Breast epithelium (tissue), 3 donors: ENCODE measurements around the gene MPO.

Source experiments
- POLR2A ChIP-seq: fragments of 450-650 bp; IDR thresholded peaks from one replicate; pipeline ENCODE4 v1.6.1; 2016; ENCODE audit warnings: antibody characterized with exemption, mild to moderate bottlenecking, moderate library complexity
- POLR2AphosphoS5 ChIP-seq, 3 donors: sonication (generic); formaldehyde crosslinking; IDR thresholded peaks; one replicate each; pipeline ENCODE4 v1.6.1; 2017; ENCODE audit warnings: antibody characterized with exemption in 3 of 3
- TF ChIP-seq, protein P1 (sequence below), 3 donors: fragments of 450-650 bp; IDR thresholded peaks; one replicate each; pipeline ENCODE4 v1.5.1; 2016 to 2017; ENCODE audit warnings: antibody characterized with exemption in 3 of 3, mild to moderate bottlenecking in 3 of 3, moderate library complexity in 3 of 3

- TF ChIP-seq POLR2A (no peak), POLR2AphosphoS5 (IDR thresholded peaks at IDR 0.05) (no peak)
- TF ChIP-seq, protein P1, sequence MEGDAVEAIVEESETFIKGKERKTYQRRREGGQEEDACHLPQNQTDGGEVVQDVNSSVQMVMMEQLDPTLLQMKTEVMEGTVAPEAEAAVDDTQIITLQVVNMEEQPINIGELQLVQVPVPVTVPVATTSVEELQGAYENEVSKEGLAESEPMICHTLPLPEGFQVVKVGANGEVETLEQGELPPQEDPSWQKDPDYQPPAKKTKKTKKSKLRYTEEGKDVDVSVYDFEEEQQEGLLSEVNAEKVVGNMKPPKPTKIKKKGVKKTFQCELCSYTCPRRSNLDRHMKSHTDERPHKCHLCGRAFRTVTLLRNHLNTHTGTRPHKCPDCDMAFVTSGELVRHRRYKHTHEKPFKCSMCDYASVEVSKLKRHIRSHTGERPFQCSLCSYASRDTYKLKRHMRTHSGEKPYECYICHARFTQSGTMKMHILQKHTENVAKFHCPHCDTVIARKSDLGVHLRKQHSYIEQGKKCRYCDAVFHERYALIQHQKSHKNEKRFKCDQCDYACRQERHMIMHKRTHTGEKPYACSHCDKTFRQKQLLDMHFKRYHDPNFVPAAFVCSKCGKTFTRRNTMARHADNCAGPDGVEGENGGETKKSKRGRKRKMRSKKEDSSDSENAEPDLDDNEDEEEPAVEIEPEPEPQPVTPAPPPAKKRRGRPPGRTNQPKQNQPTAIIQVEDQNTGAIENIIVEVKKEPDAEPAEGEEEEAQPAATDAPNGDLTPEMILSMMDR (IDR thresholded peaks at IDR 0.05), result no peak
Observed at GRCh38 chr17:58247511-58248363, 33.0 kb downstream of the MPO start.
